Fibroblast of lung (primary cell): ENCODE measurements around the gene WBP2.

ENCODE experiments used
- CTCF ChIP-seq, 2 donors: IDR thresholded peaks in 1 of 2; conservative IDR thresholded peaks in 1 of 2; 1 replicate in 1 of 2; 2 replicates in 1 of 2; pipeline ENCODE4 v1.5.1; 2011 to 2012; ENCODE audit warnings: low read length in 2 of 2, control low read depth in 1 of 2, inconsistent platforms in 1 of 2, low read depth in 1 of 2, mild to moderate bottlenecking in 1 of 2
- EZH2 ChIP-seq: IDR thresholded peaks from 2 replicates; pipeline ENCODE4 v1.5.1; 2012; ENCODE audit warnings: low read length, control low read depth, mild to moderate bottlenecking; ENCODE audit errors: missing control alignments

GRCh38 chr17:75875940-75876189, 20.7 kb upstream of the WBP2 start:
- no peak for TF ChIP-seq CTCF (conservative IDR thresholded peaks at IDR 0.05 in 1 of 2, IDR thresholded peaks at IDR 0.05 in 1 of 2; ENCODE audit: low read depth in 1 of 2, low read length in 2 of 2)
- no peak for TF ChIP-seq EZH2
